Stimulated activated CD4-positive, alpha-beta T cell treated with anti-CD3 and anti-CD28 coated beads, Interleukin-4, amount 100 ng/mL, for 48 hours (primary cell): ENCODE data around the gene PPIL1.

Source experiments
- DNase-seq, 2 donors: peaks; one replicate each; pipeline ENCODE4 v3.0.0-alpha.2; 2020; ENCODE audit warnings: low read depth in 2 of 2

The PPIL1 gene

DNA sequence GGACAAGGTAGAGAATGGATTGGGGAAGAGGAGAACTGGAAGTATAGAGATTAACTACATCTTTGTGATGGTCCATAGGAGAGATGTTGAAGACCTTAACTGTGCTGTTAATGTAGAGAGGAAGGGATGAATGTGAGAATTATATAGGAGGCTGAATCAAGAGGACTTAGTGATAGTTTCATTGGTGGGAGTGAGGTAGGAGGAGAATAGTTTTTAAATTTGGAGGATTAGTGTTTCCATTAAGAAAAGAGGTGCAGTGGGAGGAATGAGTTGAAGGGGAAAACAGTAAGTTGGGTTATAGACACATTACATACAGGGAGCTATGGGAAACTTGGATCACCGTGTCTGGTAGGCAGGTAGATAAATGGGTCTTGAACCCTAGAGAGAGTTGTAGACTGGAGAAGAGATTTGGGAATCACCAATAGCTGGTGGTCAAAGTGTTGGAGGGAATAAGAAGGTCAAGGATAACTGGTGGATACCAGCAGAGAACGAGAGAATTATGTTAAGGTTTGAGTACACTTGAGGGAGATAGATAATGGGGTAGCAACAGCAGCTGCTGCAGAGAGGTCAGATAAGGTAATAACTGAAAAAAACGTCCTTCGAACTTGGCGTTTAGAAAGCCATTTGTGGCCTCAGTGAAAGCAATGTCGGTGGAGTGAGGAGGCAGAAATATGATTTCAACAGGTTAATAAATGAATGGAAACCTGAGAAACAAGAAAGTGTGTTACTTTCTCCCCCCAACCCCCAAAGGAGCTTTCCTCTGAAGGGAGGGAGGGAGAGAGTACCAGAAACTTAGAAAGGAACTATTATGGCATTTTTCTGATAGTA lies 14.3 kb upstream of the PPIL1 start:
- no peak for DNase-seq

DNA sequence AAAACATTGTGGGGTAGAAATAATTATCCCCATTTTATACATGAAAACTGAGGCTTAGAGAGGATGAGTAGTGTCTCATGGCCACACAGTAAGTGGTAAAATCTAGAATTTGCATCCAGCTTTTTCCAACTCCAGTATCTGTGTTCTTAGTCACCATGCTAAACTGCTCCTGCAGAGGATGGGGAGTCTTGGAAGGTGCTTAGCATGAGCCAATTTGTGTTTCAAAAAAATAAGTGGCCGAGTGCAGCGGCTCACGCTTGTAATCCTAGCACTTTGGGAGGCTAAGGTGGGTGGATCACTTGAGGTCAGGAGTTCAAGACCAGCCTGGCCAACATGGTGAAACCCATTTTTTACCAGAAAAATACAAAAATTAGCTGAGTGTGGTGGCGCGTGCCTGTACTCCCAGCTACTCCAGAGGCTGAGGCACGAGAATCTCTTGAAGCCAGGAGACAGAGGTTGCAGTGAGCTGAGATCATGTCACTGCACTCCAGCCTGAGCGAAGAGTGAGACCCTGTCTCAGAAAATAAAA lies 13.6 kb upstream of the PPIL1 start:
- DNase-seq, result no peak

DNA sequence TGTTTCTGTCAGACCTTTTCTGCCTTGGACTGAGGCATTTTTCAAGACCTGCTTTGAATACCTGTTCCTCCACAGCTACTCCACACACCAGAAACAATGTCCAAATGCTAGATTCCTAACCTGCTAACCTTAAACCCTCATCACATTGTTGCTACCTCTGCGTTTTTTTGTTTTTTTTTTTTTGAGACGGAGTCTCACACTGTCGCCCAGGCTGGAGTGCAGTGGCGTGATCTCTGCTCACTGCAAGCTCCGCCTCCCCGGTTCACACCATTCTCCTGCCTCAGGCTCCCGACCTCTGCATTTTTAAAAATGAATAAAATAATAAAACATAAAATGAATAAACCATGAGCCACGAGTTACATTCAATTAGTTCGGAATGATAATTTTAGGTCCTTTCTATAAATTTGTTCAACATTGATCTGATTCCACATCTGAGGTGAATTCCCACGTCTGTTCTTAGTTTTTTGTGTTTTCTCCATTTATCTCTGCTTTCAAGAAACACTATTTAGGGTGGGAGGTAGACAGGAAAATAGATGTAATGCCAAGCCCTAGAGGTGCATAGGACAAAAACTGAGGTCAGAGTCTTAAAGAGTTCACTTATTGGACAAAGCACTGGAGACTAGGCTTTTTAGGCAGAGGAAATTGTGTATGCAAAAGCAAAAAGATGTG lies 12.5 kb upstream of the PPIL1 start:
- no peak for DNase-seq

DNA sequence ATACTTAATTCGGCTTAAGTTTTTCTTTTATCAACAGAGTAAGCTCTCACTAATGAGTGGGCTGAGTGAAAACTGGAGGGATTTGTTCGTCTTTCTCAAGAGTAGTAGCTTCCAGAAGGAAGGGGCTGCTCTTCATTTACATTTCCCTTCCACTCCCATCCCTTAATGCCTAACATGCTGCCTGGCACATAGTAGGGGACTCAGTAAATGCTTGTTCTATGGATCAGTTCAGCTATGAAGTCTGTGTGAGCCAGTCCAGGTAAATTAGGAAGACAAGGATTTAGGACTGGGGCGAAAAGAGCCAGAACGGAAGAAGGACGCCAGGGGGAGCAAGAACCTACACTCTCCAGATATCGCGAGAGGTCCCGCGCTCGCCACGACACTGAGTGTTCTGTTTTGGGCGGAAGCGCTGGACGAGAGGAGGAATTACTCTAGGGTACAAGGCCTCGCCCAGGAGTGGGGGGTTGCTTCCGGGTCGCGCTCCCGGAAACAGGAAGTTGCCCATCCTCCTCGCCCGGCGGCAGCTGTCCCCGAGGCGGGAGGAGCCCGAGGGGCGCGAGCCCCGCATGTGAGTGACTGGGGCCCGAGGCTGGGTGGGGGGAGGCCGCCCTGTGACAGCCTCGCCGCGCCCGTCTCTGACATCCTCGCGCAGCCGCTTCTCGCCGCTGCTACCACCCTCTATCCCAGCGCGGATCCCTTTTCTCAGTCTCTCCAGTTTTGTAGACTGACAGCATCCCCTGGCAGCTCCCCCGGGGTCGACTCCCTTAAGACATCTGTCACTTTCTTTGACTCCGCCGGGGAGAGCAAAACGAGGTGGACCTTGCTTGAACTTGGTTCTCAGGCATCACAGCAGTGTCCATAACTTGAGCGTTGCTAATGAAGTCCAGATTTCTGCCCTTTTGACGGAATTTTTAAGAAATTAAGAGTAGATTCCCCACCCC lies 11.1 kb upstream of the PPIL1 start, which contains the start of gene C6orf89:
TSS of gene C6orf89 (plus strand) at position 492 of the 941 bp plus-strand sequence. CDS start 13,493 bp downstream, outside the sequence.
- peak; percentile 94 for DNase-seq

DNA sequence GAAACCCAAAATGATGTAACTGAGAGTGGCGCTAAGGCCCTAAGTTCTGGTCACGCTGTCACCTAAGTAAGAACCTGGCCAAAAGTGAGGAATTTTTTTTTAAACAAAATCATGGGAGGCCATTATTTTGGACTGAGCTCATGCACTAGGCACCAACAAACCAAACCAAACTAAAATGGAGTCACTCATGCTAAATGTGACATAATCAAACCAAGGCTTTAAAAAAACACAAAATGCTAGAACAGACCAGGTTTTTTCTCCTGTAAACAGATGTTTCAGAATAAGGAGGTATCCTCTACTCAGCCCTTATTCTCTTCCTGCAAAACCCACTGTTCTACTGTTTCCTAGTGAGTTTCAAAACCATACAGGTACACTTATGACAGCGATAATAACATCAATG lies 10.0 kb upstream of the PPIL1 start:
- no peak for DNase-seq

DNA sequence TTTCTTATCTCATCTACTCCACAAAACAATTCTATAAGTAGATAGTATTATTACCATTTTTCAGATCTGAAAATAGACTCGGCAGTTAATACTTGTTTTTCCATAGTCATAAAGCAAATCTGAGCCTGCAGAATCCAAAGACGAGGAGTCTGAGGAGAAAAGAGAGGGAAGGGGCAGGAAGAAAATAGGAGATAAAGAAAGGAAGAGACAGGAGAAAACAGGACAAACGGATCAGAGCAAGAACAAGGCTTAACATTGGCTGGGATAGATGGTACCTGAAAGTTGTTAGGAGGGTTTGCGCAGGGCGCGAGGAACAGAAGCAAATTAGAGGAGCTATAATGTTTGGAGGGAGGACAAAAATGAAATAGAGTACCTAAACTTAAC lies 639 bp upstream of the PPIL1 start:
- no peak for DNase-seq

DNA sequence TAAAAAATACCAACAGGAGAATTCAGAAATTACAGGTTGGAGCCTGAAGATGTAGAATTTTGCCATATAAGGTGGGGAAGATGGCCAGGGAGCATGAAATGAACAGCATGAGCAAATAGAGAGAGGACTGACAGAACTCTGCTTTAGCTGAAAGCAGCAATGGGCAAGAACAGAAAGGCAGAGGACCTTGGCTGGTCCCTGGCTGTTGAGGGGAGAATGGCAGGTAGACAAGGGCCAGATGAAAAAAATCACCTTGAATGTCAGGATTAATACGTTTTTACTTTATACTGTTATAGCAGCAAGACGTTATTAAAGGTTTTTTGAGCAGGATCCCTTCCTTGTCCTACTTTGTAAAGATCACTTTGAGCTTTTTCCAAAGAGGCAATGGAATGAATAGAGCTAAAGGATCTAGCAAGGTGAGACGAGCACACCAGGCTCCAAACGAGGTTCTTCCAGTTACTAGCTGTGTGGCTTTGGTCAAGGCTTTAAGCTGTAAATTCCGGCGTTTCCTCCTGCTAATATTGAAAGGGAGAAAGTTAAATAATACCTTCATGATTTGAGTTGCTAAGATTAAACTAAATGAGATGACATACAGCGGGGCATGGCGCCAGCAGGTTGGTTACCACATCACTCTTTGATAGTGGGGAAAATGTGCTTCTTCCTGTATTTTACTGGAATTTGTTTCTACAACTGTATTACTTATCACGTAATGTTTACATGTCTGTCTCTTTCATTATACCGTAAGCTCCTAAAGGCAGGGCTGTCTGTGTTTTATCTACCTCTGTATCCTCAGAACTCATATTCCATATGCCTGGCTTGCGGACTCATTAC lies 776 bp downstream of the PPIL1 start:
- no peak for DNase-seq

DNA sequence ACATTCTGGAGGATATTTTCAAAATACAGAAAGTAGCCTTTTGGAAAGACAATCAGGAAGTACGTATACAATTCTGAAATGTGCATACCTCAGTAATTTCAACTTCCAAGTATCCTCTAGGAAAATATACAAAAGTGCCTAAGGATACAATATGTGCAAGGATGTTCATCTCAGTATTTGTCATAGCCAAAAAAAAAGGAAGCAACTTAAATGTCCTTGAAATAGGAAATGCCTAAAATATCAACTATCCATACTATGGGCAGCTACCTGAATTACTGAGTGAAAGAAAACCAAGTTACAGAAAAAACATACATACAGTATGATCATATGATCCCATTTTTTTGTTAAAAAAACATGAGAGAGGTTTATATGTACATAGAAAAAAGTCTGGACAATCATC lies 1.5 kb downstream of the PPIL1 start:
- no peak for DNase-seq

DNA sequence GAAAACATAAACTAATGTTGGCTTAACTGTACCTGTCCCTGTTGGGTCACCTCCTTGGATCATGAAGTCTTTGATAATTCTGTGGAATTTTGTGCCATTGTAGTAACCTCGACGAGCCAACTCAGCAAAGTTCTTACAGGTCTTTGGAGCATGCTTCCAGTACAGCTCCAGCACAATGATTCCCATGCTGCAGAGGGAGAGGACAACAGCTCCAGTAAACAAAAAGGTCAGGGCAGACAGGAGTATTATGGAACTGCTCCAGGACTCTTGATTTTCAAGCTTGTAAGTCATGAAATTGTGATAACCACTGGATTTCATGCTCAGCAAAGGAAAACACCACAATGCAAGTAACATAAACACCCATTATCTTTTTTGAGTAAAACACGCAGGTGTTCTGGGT lies 2.9 kb downstream of the PPIL1 start:
- DNase-seq, result no peak

DNA sequence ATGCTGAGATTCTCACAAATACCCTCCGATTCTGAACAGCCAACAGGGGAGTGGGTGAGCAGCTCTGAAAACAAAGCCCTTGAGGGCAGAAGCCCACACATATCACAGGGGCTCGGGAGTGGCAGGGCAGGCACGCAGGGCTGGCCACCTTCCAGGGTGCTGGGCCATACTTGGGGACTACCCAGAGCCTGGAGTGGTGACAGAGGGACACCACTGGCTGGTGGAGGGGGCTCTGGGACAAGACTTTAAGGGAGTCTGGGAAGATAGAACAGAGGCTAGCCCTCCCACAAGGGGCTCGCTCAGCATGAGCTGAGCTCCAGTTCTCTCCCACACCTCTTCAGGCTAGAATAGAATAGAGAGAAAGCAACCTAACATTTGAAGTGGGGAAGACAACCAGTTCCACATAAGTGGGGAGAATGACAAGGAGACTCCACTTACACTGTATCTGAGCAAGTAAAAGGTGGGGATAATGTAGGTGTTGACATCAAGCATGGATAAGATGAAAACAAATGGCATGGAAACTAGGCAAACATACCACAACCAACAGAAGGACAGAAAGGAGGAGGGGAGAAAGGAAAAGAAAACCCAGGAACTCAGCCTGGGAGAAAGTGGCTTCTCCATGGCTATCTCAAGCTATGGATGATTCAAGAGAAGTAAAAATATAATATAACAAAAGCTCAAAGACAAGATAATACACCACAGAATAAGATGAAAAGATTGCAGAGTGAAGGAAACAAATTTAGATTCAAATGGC lies 7.0 kb downstream of the PPIL1 start:
- no peak for DNase-seq

DNA sequence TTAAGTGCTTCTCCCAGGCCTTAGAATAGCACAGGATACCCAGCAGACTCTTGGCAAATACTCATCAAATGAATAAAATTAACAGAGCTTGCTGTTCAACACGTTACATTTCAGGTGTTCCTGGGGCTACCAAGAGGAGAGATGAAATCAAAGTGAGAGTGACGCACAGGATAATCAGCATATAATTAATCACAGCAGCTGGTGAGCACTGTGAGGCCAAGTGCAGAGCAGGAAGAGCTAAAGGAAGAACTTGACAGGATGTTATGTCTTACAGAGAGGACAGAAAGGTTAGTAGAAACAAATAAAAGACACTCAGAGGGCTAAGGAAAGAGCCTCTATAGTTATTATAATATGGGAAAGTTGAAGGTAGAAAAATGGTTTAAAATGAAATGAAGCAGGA lies 8.8 kb downstream of the PPIL1 start:
- DNase-seq, result no peak

DNA sequence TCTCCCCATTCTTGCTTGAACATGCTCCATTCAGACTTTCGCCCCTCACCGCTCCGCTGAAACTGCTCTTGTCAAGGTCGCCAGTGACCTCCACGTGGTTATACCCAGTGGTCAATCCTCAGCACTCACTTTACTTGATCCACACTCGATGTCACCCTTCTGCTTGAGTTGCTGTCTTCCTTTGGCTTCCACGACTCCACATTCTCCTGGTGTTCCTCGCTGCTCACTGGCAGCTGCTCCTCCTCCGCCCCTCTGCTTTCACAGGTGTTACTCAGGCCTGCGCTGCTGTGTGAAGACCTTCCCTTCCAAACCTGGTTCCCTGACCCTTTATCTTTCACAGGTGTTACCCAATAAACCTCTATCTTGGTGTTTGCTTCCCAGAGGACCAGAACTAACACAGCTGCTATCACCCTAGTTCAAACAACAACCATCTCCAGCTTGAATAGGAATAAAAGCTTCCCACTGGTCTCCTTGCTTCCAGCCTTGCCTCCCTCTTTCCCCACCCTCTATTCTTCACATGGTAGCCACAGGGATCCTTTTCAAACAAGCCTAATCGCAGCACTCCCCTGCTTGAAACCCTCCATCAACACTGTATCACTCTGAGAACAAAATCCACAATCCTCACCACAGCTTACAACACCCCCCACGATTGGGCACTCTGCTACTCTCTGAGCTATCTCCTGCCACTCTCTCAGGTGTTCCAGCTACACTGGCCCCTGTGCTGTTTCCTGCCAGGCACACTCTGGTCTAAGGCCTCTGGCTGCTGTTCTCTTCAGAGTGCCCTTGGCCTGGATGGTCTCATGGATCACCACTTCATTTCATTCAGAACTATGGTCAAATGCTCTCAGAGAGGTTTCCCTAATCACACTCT lies 10.7 kb downstream of the PPIL1 start:
- DNase-seq, result no peak

DNA sequence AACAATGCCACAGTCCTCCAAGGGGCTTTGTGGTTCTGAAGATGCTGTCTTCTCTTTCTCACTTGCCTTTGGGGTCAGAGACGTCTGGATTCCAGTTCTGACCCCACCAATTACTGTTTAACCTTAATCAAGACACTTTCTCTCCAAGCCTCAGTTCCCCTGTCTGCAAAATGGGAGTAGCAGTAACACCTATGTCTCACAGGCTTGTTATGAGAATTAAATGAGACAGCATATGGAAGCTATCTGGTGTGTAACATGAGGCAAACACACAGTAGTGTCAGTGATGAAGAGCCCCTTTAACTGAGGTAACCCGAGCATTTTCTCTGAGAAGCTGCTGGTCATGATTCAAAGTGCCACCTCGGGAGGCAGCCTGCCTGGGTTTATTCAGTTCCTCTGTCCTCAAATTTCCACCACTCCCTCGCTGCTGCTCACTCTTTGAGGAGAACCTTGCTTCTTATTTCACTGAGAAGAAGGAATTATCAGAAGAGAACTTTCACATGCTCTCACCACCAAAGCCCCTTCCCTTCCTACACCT lies 11.7 kb downstream of the PPIL1 start:
- DNase-seq, result no peak

DNA sequence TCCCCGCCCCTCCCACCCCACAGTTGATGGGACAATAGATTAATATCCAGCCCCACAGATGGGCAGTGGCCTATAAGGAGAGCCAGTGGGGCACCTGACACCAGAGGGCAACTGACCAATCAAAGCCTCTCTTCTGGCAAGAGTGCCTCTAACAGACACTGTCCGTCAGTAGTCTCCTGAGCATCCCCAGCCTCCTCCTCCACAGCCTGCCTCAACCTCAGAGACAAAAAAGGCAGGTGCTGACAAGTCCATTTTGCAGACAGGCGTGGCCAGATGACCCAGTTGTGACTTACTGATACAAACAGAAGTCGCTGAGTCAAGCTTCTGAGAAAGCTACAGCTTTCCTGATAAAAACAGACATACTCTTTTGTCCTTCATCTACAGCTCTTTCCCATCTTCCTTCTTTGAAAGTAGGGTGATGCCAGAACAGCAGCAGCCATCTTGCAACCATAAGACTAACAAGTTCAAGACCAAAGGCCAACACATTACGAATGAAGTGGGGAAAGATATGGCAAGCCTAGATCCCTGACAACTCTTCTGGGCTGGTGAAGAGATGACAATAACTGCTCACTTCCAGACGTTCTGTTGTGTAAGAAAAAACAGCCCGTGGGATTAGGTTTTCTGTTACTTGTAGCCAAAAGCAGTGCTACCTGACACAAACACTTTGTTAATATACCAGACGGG lies 12.3 kb downstream of the PPIL1 start:
- no peak for DNase-seq

DNA sequence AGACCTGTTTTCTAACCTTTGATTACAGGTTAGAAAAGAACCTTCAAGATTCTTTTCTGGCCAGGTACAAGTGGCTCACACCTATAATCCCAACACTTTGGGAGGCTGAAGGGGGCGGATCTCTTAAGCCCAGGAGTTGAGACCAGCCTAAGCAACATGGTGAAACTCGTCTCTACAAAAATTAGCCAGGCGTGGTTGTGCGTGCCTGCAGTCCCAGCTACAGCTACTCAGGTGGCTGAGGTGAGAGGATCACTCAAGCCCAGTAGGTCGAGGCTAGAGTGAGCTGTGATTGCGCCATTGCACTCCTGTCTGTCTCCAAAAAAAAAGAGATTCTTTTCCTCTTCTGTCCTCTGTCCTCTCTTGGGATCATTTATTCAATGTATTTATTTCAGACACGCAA lies 14.5 kb downstream of the PPIL1 start:
- DNase-seq, result no peak

DNA sequence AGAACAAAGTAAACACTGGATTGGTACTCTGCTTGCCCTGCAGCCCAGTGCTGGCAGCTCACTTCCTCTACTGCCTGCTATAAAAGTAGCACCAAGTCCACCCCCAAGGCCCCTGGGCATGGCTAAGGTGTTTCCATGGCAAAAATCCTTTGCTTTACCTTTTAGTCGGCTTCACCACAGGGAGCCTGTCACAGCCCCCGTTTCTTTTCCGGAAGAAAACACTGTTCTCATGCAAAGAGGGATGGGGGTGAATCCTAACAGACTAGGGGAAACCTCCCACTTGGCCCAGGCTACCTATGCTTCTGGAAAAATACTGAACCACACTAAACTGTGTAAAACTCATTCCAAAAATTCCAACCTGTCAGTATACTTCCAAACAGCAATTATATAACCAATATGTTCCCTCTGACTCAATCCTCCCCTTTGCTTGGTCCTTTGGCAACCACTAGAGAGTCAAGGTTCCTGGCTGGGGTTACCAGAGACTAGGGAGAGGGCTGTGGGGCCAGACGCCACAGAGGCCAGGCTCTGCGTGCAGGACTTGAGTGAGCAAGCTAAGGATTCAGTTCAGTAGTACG lies 16.1 kb downstream of the PPIL1 start:
- no peak for DNase-seq

DNA sequence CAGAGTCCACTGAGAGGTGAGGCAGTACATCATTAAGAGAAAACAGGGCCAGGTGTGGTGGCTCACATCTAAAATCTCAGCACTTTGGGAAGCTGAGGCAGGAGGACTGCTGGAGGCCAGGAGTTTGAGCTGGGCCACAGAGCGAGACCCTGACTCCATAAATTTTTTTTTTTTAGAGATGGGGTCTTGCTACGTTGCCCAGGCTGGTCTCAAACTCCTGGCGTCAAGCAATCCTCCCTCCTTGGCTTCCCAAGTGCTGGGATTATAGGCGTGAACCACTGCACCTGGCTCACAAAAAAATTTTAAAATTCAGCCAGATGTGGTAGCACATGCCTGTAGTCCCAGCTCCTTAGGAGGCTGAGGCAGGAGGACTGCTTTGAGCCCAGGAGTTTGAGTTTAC lies 17.3 kb downstream of the PPIL1 start:
- DNase-seq, result no peak

DNA sequence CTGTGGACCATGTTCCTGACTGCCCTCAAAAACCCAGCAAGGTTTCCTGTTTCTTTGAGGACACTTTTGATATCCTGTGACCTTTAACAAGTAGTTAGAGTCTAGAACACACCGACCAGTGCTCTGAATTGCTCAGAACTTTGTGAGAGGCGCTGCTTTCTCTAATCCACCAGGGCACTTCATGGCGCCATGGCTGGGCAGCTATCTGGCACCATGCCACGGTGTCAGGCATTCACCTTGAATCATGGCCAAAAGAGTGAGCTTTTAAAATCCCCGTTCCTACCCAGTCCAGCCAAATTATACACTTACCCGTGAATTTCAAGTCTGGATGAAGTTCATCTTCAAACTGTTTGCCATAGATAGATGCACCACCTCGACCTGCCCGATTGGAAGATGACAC lies 18.3 kb downstream of the PPIL1 start:
- no peak for DNase-seq
